HFFc6 (cell line): Measurements from ENCODE around the gene SPRED2. TPM values are rescaled to one million over a fixed set of nuclear protein-coding genes. Genes with fewer than 3 reads are reported as not detected.

Experiments
- DNase-seq: peaks from one replicate; pipeline ENCODE4 v3.0.0-alpha.2; 2018
- H3K27ac Mint-ChIP-seq: 2 replicates; pipeline ENCODE4 v1.8.0; 2020; ENCODE audit warnings: mild to moderate bottlenecking, mixed read lengths
- H3K27me3 Mint-ChIP-seq: 2 replicates; pipeline ENCODE4 v1.8.0; 2021; ENCODE audit warnings: mild to moderate bottlenecking, moderate library complexity, mixed read lengths; ENCODE audit not compliant: insufficient read depth
- H3K36me3 Mint-ChIP-seq: 2 replicates; pipeline ENCODE4 v1.8.0; 2021; ENCODE audit warnings: low read depth, mixed read lengths
- H3K4me1 Mint-ChIP-seq: 2 replicates; pipeline ENCODE4 v1.8.0; 2020; ENCODE audit warnings: low read depth, mixed read lengths
- H3K4me3 Mint-ChIP-seq: 2 replicates; pipeline ENCODE4 v1.8.0; 2020; ENCODE audit warnings: mild to moderate bottlenecking, moderate library complexity, mixed read lengths
- H3K9me3 Mint-ChIP-seq: 2 replicates; pipeline ENCODE4 v1.8.0; 2020; ENCODE audit warnings: mild to moderate bottlenecking, mixed read lengths
- CTCF ChIP-seq: fragments of 200-600 bp; sonication (generic); IDR thresholded peaks from 2 replicates; pipeline ENCODE4 v1.5.0; 2021; ENCODE audit warnings: antibody characterized with exemption, mild to moderate bottlenecking
- total RNA-seq, 6 experiments: library from RNA; stranded (reverse); fragmentation: NEBNext Ultra II Directional; extraction: Animal tissue kit (Norgen Biotek cat#: 25700); gene quantifications; 2 replicates in 1 of 6; 3 replicates in 5 of 6; pipeline ENCODE4 v1.2.3, GENCODE V29; 2021

SPRED2 gene
- total RNA-seq, 6 experiments from 2014 or later: 28.7 to 38.5 (median 33.3) TPM

GRCh38 chr2:65420712-65421431 lies 11.5 kb downstream of the SPRED2 start:
- peaks cover 71% of the 10 kb centered on the region for H3K4me1 Mint-ChIP-seq
- peak overlapping the region; percentile 46 for H3K27ac Mint-ChIP-seq
- peak; percentile 40 for DNase-seq
- H3K36me3 Mint-ChIP-seq: peaks cover 4% of the 10 kb centered on the region
- peak overlapping the region; percentile 17; the same call in 1 of the 2 replicates for H3K4me3 Mint-ChIP-seq
- H3K9me3 Mint-ChIP-seq: no peaks in the 10 kb centered on the region
- H3K27me3 Mint-ChIP-seq: peaks cover 4% of the 10 kb centered on the region
- no peak for TF ChIP-seq CTCF

- peaks cover 4% of the 10 kb centered on the region for H3K36me3 Mint-ChIP-seq
- peak overlapping the region; percentile 52; the same call in 1 of the 2 replicates for H3K4me3 Mint-ChIP-seq
- DNase-seq: no peak
- H3K27ac Mint-ChIP-seq: peak overlapping the region; percentile 68; the same call in 1 of the 2 replicates
- H3K9me3 Mint-ChIP-seq: no peaks in the 10 kb centered on the region
- H3K27me3 Mint-ChIP-seq: peaks cover 4% of the 10 kb centered on the region
- peaks cover 91% of the 10 kb centered on the region for H3K4me1 Mint-ChIP-seq
- no peak for TF ChIP-seq CTCF
These were observed 14.8 kb downstream of the SPRED2 start for GRCh38 chr2:65417509-65418085.

- Mint-ChIP-seq H3K4me1 (peaks cover 91% of the 10 kb centered on the region), H3K4me3 (no peak overlapping the region), H3K27ac (no peak overlapping the region), H3K27me3 (peaks cover 2% of the 10 kb centered on the region), H3K36me3 (peaks cover 4% of the 10 kb centered on the region), H3K9me3 (no peaks in the 10 kb centered on the region)
- no peak for TF ChIP-seq CTCF
- no peak for DNase-seq
These were observed 15.5 kb downstream of the SPRED2 start for GRCh38 chr2:65416945-65417344.

GRCh38 chr2:65416321-65416720 lies 16.1 kb downstream of the SPRED2 start:
- H3K36me3 Mint-ChIP-seq: peaks cover 4% of the 10 kb centered on the region
- no peak for TF ChIP-seq CTCF
- H3K27me3 Mint-ChIP-seq: peaks cover 2% of the 10 kb centered on the region
- H3K4me1 Mint-ChIP-seq: peaks cover 91% of the 10 kb centered on the region
- no peak overlapping the region for H3K27ac Mint-ChIP-seq
- H3K4me3 Mint-ChIP-seq: no peak overlapping the region
- no peaks in the 10 kb centered on the region for H3K9me3 Mint-ChIP-seq
- DNase-seq: no peak

GRCh38 chr2:65415091-65415490 lies 17.3 kb downstream of the SPRED2 start:
- no peak for TF ChIP-seq CTCF
- Mint-ChIP-seq H3K4me1 (peaks cover 85% of the 10 kb centered on the region), H3K4me3 (no peak overlapping the region), H3K27me3 (peaks cover 2% of the 10 kb centered on the region), H3K9me3 (no peaks in the 10 kb centered on the region), H3K36me3 (peaks cover 4% of the 10 kb centered on the region), H3K27ac (no peak overlapping the region)
- no peak for DNase-seq
